Limb (tissue), 2 donors: ENCODE results near the gene ATP5IF1.

ENCODE experiments used
- DNase-seq, 2 donors: peaks; one replicate each; pipeline ENCODE4 v3.0.0-alpha.2; 2016; ENCODE audit errors: extremely low spot score in 2 of 2

The ATP5IF1 gene

GRCh38 chr1:28235755-28236655 is at the start of gene ATP5IF1:
ATP5IF1 (plus strand) TSS chr1:28236124; CDS start chr1:28236184, 60 bp downstream.
- DNase-seq: peak; percentile 95 to 99

- DNase-seq: no peak
Measured at GRCh38 chr1:28190337-28190979, 45.5 kb upstream of the ATP5IF1 start.

GRCh38 chr1:28190996-28191645 is 44.8 kb upstream of the ATP5IF1 start:
- DNase-seq: no peak

- DNase-seq: no peak
Measured at GRCh38 chr1:28193701-28194161, 42.2 kb upstream of the ATP5IF1 start.

- DNase-seq: no peak
Measured at GRCh38 chr1:28194326-28195035, 41.4 kb upstream of the ATP5IF1 start.

- DNase-seq: no peak
Measured at GRCh38 chr1:28195780-28196179, 40.1 kb upstream of the ATP5IF1 start.

- no peak for DNase-seq
Measured at GRCh38 chr1:28196330-28196729, 39.6 kb upstream of the ATP5IF1 start.

- no peak for DNase-seq
Measured at GRCh38 chr1:28197682-28198415, 38.1 kb upstream of the ATP5IF1 start.

GRCh38 chr1:28199328-28200233 is 36.3 kb upstream of the ATP5IF1 start:
- DNase-seq: no peak

GRCh38 chr1:28200234-28200873 is 35.6 kb upstream of the ATP5IF1 start:
- DNase-seq: no peak

GRCh38 chr1:28205243-28205642 is 30.7 kb upstream of the ATP5IF1 start:
- no peak for DNase-seq

- DNase-seq: peak; percentile 20 to 49
Measured at GRCh38 chr1:28208818-28209441, 27.0 kb upstream of the ATP5IF1 start.

GRCh38 chr1:28209700-28210099 is 26.2 kb upstream of the ATP5IF1 start:
- no peak for DNase-seq

GRCh38 chr1:28213315-28213714 is 22.6 kb upstream of the ATP5IF1 start:
- no peak for DNase-seq

GRCh38 chr1:28229089-28229488 is 6.8 kb upstream of the ATP5IF1 start:
- DNase-seq: no peak

GRCh38 chr1:28229996-28230395 is 5.9 kb upstream of the ATP5IF1 start:
- DNase-seq: no peak

- DNase-seq: peak; percentile 91 to 93
Measured at GRCh38 chr1:28232558-28233263, 3.2 kb upstream of the ATP5IF1 start, which contains the start of gene DNAJC8. DNAJC8 (minus strand) TSS chr1:28233029; CDS start chr1:28232998, 31 bp downstream.

- no peak for DNase-seq
Measured at GRCh38 chr1:28233264-28233606, 2.7 kb upstream of the ATP5IF1 start.
